GM19438 (cell line): ENCODE measurements around the gene ACE.

ENCODE experiments used
- ATAC-seq: cut with Tn5 transposase; IDR thresholded peaks from one replicate; pipeline ENCODE4 v1.9.1; 2021; ENCODE audit warnings: low read depth; ENCODE audit not compliant: unreplicated experiment

Gene ACE

DNA sequence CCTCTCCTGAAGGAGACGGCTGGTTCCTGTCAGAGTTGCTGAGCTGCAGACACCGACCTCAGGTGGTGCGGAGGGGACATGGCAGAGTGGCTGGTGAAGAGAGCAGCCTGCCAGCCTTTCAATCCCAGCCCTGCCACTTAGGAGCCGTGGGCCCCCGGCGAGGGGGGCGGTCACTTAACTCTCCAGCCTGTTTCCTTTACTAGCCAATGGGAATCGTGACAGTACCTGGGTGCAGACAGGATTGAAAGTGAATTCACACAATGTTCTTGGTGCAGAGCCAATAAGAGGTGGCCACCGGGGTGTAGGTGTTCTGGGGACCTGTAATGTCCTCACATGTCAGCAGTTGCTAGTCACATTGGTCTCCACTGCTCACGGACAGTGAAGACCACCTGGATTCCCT lies 13.5 kb downstream of the ACE start:
- no peak for ATAC-seq

DNA sequence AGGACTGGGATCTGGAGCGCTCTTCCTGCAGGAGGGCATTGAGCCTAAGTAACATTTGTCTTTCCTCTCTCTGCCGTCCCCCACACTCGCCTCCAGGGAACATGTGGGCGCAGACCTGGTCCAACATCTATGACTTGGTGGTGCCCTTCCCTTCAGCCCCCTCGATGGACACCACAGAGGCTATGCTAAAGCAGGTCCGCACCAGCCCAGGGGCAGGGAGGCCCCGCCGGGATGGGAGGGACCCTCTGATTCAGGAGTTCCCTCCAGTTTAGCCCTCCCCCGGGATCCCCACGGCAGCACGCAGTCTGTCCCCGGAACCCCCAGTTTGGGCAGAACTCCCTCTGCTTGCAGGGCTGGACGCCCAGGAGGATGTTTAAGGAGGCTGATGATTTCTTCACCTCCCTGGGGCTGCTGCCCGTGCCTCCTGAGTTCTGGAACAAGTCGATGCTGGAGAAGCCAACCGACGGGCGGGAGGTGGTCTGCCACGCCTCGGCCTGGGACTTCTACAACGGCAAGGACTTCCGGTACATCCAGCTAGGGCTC lies 14.1 kb downstream of the ACE start:
- ATAC-seq: no peak

DNA sequence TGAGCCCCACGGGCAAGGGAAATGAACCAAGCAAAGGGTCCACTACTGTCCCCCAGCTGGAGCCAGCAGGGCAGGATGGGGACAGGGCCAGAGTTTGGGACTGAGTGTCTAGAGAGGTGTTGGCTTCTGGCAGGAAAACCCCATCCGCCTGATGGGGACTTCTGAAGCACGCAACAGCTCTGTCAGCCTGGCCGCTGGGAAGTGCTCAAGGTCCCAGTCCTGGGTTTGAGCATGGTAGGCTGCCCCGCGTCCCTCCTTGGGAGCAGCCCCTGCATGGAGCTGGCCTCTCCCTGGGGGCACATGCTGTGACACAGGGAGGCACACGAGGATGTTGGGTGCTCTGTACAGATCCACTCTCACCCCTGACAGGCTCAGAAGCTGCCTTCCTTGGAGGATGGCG lies 14.6 kb downstream of the ACE start:
- no peak for ATAC-seq

DNA sequence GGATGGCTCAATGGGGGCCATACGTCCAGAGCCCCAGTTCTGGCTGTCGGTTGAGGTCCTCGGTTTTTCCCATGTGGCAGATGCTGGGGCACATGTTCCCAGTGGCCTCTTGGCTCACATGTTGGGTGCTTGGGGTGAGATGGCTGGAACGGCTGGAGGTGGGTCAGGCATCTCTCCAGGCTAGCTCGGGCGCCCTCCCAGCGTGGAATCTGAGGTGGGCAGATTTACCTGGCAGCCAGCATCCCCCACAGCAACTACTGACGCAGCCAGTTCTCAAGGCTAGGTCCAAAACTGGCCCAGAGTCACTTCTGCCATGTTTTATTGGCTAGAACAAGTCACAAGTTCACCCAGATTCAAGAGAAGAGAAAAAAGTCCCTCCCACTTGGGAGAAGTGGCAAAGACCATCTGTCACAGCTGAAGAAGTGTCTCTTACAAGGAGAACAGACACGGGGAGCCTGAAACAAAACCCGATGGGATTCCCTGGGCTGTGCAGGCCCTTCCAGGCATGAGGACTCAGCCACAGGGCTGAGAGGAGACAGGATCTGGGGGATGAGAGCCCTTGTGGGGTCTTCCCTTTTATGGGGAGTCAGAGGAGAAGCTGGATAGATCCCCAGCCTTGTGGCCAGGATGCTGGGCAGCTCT lies 15.2 kb downstream of the ACE start:
- no peak for ATAC-seq

DNA sequence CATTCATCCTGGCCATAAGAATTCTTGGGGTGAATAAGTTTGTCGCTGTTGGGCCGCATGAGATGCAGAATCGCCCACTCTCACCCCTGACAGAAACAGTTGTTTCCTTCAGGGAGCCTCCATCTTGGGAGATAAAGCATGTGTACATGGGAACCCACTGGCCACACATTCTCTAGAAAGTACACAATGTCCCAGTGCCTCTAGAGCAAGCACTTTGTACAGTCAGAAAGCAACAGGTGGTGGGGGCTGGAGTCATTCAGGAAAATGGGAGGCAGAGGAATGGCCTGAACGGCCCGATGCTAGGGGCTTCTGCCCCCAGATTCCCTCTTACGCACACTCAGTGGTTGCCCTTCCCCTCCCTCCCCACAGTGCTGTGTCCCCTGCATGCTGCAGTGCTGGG lies 16.1 kb downstream of the ACE start:
- ATAC-seq: no peak

DNA sequence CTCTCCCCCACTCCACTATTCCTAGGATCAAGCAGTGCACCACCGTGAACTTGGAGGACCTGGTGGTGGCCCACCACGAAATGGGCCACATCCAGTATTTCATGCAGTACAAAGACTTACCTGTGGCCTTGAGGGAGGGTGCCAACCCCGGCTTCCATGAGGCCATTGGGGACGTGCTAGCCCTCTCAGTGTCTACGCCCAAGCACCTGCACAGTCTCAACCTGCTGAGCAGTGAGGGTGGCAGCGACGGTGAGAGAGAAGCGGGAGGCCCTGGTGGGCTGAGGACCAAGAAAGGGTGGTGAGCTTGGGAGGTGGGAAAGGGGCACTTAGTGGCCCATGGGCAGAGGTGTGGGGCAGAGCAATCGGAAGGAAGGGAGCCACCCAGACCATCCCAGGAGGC lies 16.6 kb downstream of the ACE start:
- no peak for ATAC-seq

DNA sequence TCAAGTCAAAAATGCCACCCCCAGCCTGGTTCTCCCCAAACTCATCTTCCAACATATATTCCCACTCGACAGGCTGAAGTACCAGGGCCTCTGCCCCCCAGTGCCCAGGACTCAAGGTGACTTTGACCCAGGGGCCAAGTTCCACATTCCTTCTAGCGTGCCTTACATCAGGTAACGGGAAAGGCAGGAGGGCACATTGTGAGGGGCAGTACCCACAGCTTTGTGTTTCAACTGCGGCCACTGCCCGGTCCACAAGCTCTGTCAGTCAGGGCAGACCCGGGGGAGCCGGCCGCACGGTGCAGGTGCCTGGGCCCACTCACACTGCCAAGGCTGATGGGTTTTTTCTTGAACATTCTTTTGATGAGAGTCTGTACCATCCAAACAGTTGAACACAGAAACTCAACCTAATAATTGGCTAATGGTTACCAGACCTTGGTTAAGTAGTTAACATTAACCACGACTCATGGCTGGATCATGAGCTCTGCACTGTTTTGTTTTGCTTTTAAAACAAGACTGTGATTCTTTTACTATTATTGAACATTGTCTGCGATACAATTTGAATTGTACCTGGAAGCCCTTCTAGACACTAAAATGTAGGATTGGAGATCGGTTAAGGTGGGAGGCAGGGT lies 17.6 kb downstream of the ACE start:
- ATAC-seq: no peak

DNA sequence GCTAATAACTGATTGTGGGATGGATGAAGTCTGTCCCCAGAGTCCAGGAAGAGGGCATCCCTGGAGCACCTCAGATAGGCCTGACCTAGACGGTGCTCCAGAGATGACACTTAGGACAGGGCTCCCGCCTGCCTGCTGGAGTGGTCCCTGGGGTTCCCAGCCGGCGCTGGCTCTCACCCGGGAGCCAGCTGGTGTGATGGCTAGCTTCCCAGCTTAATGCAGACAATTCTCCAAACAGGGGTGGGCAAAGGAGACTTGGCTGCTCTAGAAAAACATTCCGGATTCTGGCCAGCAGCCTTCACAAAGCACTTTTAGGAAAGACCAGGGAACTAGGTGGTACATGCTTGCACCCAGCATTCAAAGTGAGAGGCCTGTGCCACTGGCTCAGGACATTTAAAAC lies 18.6 kb downstream of the ACE start:
- no peak for ATAC-seq

DNA sequence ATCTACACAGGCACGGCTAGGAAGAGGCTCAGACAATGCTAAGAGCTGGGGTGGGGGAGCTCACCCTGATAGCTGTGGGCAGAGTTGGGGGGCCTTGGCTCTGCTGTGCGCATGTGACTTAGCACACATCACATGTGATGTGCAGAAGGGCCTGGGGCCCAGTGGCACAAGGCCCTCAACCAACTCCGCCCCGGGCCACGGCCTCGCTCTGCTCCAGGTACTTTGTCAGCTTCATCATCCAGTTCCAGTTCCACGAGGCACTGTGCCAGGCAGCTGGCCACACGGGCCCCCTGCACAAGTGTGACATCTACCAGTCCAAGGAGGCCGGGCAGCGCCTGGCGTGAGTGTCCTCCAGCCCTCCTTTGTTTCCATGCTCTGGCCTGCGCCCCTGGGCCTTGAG lies 19.3 kb downstream of the ACE start:
- no peak for ATAC-seq

DNA sequence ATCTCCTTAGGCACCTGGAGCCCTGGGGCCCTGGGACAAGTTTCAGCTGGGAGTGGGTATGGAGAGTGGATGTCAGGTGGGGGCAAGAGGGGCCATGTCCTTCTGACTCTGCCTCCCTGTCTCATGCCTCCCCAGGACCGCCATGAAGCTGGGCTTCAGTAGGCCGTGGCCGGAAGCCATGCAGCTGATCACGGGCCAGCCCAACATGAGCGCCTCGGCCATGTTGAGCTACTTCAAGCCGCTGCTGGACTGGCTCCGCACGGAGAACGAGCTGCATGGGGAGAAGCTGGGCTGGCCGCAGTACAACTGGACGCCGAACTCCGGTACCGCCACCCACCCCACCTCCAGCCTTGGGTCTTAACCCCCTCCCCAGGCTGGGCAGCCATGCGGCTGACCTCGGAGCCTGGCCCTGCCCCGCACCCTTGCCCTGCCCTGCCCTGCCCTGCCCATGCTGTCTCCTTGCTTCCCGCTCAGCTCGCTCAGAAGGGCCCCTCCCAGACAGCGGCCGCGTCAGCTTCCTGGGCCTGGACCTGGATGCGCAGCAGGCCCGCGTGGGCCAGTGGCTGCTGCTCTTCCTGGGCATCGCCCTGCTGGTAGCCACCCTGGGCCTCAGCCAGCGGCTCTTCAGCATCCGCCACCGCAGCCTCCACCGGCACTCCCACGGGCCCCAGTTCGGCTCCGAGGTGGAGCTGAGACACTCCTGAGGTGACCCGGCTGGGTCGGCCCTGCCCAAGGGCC lies 20.0 kb downstream of the ACE start:
- ATAC-seq: no peak

DNA sequence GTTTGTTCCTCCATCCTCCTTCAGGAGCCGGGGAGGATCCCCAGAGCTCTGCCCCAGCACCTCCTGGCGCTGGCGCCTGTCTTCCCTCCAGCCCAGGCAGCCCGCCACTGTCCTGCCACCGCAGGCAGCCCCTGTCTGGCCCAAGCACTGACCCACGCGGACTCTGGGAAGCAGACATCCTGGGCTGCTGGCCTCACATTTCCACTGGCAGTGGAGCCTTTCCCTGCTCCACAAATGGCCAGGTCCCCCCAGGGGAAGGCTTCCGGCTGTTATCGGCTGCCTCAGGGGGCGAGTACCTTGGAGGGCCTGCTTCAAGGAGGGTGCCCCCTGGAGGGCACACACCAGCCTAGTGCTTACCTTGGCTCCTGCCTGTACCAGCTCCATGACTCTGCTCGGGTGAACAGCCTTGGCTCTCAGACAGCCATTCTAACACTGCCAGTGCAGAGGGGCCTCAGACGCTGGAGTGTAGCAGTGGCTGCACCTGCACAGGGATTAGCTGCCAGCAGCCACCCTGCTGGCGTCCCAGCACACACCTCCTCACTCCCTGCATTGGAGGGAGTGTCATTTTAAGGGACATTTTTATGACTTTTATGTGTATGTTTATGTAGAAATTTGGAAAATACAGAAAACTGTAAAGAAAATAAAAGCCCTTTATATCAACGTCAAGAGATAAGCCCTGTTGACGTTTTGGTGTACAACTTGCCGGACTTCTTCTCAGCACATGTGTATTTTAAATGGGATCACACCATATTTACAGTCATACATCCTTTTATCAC lies 21.0 kb downstream of the ACE start:
- ATAC-seq: no peak

DNA sequence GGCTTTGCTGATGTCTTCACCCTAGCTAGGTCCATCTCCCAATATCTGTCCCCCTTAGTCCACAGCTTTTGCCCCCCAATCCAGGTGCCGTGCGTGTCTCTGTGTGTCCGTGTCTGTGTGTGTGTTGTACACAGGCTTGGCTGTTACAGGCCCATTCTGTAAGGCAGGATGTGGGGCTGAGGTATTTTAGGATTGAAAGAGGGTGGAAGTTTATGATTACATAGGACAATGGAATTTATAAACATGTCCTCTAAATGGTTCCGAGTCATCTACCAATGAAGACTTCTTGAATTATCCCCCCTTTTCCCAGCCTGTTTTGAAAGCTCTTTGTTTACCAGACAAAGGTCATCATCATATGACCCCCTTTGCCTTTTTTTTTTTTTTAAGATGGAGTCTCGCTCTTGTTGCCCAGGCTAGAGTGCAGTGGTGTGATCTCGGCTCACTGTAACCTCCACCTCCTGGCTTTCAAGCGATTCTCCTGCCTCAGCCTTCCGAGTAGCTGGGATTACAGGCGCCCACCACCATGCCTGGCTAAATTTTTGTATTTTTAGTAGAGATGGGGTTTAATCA lies 21.9 kb downstream of the ACE start:
- no peak for ATAC-seq

DNA sequence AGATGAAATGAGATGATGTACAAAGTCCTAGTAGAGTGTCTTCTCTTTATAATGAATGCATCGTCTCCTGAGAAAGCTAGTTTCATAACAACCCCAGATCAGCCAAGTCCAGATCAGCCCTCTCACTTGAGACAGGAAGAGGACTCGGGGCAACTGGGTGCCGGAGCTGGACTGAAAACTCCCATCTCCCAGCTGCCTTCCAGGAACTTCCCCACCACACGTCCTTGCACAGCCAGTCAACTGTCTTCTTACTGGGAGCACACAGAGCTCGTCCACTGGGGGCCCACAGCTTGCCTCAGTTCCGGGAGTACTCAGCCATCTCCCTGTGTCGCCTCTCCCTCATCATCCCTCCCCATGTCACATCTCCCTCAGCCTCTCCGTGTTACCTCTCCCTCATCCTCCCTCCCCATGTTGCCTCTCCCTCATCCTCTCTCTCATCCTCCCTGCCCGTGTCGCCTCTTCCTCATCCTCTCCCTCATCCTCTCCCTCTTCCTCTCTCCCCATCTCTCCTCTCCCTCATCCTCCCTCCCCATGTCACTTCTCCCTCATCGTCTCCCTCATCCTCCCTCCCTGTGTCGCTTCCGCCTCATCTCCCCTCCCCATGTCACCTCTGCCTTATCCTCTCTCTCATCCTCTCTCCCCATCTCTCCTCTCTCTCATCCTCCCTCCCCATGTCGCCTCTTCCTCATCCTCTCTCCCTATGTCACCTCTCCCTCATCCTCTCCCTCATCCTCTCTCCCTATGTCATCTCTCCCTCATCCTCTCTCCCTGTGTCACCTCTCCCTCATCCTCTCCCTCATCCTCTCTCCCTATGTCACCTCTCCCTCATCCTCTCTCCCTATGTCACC lies 23.9 kb downstream of the ACE start:
- no peak for ATAC-seq

DNA sequence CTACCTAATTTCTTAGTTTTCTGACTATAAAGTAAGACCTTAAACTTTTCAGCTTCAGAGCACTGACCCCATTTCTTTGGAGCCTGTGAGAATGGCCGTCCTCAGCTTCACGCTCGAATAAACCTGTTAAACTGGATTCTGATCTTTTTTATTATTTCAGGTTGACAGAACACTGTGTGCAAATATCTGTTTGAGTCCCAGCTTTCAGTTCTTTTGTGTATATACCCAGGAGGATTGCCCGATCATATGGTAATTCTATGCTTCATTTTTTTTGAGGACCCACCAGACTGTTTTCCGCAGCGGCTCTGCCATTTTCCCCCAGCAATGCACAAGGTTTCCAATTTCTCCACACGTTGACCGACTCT lies 26.5 kb downstream of the ACE start:
- ATAC-seq: no peak

DNA sequence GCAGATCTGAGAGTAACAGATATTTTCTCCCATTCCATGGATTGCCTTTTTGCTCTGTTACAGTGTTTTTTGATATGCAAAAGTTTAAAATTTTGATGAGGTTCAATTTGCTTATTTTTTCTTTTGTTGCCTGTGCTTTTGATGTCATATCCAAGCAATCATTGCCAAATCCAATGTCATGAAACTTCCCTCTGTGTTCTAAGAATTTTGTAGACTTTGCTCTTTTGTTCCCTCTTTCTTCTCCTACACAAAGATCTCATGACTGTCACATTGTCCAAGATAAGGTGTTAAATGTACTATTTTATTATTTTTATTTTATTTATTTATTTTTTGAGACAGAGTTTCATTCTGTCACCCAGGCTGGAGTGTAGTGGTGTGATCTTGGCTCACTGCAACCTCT lies 27.4 kb downstream of the ACE start:
- ATAC-seq: no peak

DNA sequence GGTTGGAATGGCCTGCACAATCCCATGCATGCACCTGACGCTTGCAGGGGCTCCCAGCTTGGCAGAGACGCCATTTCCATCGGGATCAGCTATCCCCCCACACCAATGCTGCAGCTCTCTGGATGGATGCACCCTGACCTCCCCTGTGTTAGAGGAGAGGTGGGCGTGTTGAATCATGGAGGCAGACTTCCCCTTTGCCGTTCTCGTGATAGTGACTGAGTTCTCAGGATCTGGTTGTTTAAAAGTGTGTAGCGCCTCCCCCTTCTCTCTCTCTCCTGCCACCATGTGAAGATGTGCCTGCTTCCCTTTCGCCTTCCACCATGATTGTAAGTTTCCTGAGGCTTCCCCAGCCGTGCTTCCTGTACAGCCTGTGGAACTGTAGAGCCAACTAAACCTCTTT lies 28.5 kb downstream of the ACE start:
- ATAC-seq: no peak

DNA sequence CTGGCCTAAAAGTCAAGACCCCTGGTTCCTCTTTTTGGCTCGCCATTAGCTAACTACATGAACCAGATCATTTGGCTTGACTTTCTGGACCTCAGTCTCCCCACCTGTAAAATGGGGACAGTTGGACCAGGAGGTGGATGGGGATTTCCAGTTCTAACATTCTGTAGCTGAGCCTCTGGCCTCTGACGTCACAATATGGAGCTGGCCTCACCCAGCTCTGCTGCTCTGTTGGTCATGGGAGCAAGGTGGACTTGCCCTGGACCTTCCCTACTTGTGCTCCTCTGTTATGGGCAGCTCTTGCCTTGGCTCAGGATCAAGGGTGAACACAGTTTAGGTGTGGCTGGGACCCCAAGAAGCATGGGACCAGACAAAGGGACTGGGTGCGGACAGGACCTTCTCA lies 29.8 kb downstream of the ACE start:
- no peak for ATAC-seq

DNA sequence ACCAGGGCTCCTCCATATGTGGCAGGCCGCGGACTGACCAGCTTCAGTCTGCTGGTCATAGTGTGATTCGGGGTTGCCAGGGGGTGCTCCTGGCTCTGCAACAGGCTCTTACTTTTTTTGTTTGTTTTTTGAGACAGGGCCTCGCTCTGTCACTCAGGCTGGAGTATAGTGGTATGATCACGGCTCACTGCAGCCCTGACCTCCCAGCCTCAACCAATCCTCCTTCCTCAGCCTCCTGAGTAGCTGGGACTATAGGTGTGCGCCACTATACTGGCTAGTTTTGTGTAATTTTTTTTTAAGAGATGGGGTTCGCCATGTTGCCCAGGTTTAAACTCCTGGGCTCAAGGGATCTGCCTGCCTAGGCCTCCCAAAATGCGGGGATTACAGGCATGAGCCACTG lies 34.5 kb downstream of the ACE start:
- ATAC-seq: no peak

DNA sequence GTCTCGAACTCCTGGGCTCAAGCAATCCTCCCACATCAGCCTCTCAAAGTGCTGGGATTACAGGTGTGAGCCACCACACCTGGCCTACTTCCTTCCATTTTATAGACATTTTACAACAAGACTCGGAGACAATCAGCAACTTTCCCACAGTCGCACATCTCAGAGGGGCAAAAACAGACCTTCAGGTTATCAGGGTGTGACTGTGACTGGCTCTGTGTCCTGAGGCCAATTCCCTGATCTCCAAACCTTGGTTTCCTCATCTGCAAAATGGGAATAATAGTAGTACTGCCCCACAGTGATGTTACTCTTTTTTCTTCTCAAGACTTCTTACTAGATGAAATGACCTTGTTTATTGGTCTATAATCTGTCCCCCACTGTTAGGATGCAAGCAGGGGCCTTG lies 35.5 kb downstream of the ACE start:
- no peak for ATAC-seq
